ENCODE measurements around the gene AKR1D1. TPM values are rescaled to one million over a fixed set of nuclear protein-coding genes. Genes with fewer than 3 reads are reported as not detected.
"Not testable (repeated sequence)": the region's sequence is repeated elsewhere in the genome, so short reads cannot be mapped to it uniquely, and the experiment has no call there.

The AKR1D1 gene
- total RNA-seq, 2 experiments from 2014 or later = not detected

DNA sequence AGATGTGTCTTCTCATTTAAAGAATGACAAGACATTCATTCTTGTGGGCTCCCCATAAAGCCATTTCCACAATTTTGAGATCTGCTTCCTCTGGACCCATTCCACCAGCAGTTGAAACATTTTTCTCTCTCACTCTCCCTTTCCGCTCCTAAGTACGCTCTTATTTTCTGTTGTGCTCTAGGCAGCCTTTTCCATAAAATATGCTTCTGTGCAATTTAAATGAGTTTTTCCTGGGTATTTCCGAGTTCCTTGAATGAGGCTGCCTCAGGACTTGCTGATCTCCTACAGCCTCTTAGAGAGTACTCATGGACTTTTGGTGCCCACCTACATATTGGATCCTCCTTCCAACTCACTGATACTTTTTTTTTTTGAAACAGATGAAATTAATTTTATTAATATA is 23.6 kb upstream of the AKR1D1 start:
- intact Hi-C loops (cut with micrococcal nuclease; ENCODE audit: unreplicated experiment) = no loop called here
- no peak overlapping the region for H2AFZ ChIP-seq (ENCODE audit: low read length)
- DNase-seq (ENCODE audit: low spot score) = no peak
- no peak overlapping the region for H3K27ac ChIP-seq (ENCODE audit: low read depth, low read length, poor library complexity, severe bottlenecking)
- H4K20me1 ChIP-seq (ENCODE audit: insufficient read depth, low read length) = no peaks in the 10 kb centered on the region
- TF ChIP-seq, protein P1, sequence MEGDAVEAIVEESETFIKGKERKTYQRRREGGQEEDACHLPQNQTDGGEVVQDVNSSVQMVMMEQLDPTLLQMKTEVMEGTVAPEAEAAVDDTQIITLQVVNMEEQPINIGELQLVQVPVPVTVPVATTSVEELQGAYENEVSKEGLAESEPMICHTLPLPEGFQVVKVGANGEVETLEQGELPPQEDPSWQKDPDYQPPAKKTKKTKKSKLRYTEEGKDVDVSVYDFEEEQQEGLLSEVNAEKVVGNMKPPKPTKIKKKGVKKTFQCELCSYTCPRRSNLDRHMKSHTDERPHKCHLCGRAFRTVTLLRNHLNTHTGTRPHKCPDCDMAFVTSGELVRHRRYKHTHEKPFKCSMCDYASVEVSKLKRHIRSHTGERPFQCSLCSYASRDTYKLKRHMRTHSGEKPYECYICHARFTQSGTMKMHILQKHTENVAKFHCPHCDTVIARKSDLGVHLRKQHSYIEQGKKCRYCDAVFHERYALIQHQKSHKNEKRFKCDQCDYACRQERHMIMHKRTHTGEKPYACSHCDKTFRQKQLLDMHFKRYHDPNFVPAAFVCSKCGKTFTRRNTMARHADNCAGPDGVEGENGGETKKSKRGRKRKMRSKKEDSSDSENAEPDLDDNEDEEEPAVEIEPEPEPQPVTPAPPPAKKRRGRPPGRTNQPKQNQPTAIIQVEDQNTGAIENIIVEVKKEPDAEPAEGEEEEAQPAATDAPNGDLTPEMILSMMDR (conservative IDR thresholded peaks at IDR 0.05; ENCODE audit: low read length) = no peak
- TF ChIP-seq EZH2phosphoT487 (IDR thresholded peaks at IDR 0.05; ENCODE audit: borderline replicate concordance, low read depth, low read length) = no peak
- no peaks in the 10 kb centered on the region for H3K9me2 ChIP-seq (ENCODE audit: insufficient read depth, low read length)
- H3K36me3 ChIP-seq (ENCODE audit: insufficient read depth, low read length) = no peaks in the 10 kb centered on the region
- H3K4me3 ChIP-seq (ENCODE audit: low read depth, low read length, poor library complexity, severe bottlenecking) = no peak overlapping the region
- H3K4me2 ChIP-seq (ENCODE audit: low read length) = no peak overlapping the region
- ChIA-PET POLR2A (no interaction called here), CTCF (ENCODE audit: unreplicated experiment) (no interaction called here)
- H3K4me1 ChIP-seq (ENCODE audit: insufficient read depth, low read length, poor library complexity, severe bottlenecking) = no peaks in the 10 kb centered on the region
- no peaks in the 10 kb centered on the region for H3K9me3 ChIP-seq (ENCODE audit: low read length)
- no TSS peak for BruUV-seq (replicated peaks)
- no peaks in the 10 kb centered on the region for H3K79me2 ChIP-seq (ENCODE audit: insufficient read depth, low read depth, low read length)

DNA sequence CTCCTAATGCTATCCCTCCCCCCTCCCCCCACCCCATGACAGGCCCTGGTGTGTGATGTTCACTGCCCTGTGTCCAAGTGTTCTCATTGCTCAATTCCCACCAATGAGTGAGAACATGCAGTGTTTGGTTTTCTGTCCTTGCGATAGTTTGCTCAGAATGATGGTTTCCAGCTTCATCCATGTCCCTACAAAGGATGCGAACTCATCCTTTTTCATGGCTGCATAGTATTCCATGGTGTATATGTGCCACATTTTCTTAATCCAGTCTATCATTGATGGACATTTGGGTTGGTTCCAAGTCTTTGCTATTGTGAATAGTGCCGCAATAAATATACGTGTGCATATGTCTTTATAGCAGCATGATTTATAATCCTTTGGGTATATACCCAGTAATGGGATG is 20.6 kb upstream of the AKR1D1 start:
- H3K36me3 ChIP-seq (ENCODE audit: insufficient read depth, low read length); DNase-seq (ENCODE audit: low spot score); intact Hi-C loops (cut with micrococcal nuclease; ENCODE audit: unreplicated experiment); POLR2A ChIA-PET; H2AFZ ChIP-seq (ENCODE audit: low read length); CTCF ChIA-PET (ENCODE audit: unreplicated experiment); H3K27ac ChIP-seq (ENCODE audit: low read depth, low read length, poor library complexity, severe bottlenecking); BruUV-seq (replicated peaks); H3K9me3 ChIP-seq (ENCODE audit: low read length); H3K4me1 ChIP-seq (ENCODE audit: insufficient read depth, low read length, poor library complexity, severe bottlenecking); H4K20me1 ChIP-seq (ENCODE audit: insufficient read depth, low read length); H3K9me2 ChIP-seq (ENCODE audit: insufficient read depth, low read length); H3K79me2 ChIP-seq (ENCODE audit: insufficient read depth, low read depth, low read length); H3K4me3 ChIP-seq (ENCODE audit: low read depth, low read length, poor library complexity, severe bottlenecking); H3K4me2 ChIP-seq (ENCODE audit: low read length): not testable (repeated sequence)

DNA sequence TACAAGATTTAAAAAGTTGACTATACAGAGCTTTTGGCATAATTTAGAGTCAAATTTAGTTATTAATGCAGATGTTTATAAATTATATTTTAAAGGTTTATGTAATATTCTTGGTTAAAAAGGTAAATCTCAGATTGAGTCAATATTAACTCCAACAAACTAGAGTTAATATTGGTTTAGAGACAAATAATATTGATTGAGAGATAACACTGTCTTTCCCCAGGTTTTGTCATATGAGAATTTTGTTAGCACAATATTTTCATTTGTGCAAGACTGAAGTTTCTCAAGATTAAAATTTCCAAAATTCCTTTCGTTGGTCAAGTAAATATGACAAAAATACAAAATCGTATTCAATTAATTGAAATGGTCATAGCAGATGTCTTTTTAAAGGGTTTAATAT is 12.9 kb upstream of the AKR1D1 start:
- H3K79me2 ChIP-seq (ENCODE audit: insufficient read depth, low read depth, low read length) = no peaks in the 10 kb centered on the region
- H3K9me3 ChIP-seq (ENCODE audit: low read length) = no peaks in the 10 kb centered on the region
- no peak for DNase-seq (ENCODE audit: low spot score)
- H3K4me3 ChIP-seq (ENCODE audit: low read depth, low read length, poor library complexity, severe bottlenecking) = no peak overlapping the region
- H3K4me2 ChIP-seq (ENCODE audit: low read length) = no peak overlapping the region
- H3K4me1 ChIP-seq (ENCODE audit: insufficient read depth, low read length, poor library complexity, severe bottlenecking) = no peaks in the 10 kb centered on the region
- intact Hi-C loops (cut with micrococcal nuclease; ENCODE audit: unreplicated experiment) = no loop called here
- no peaks in the 10 kb centered on the region for H3K36me3 ChIP-seq (ENCODE audit: insufficient read depth, low read length)
- ChIA-PET CTCF (ENCODE audit: unreplicated experiment) (no interaction called here), POLR2A (interaction anchor here (0.5 kb wide), 1 partner anchor 1065 kb away, joined by 3 read pairs; no protein-coding TSS in a partner anchor)
- H3K27ac ChIP-seq (ENCODE audit: low read depth, low read length, poor library complexity, severe bottlenecking) = no peak overlapping the region
- no TSS peak for BruUV-seq (replicated peaks)
- H2AFZ ChIP-seq (ENCODE audit: low read length) = no peak overlapping the region
- H3K9me2 ChIP-seq (ENCODE audit: insufficient read depth, low read length) = no peaks in the 10 kb centered on the region
- TF ChIP-seq EZH2phosphoT487 (IDR thresholded peaks at IDR 0.05; ENCODE audit: borderline replicate concordance, low read depth, low read length) = no peak
- TF ChIP-seq, protein P1 (conservative IDR thresholded peaks at IDR 0.05; ENCODE audit: low read length) = no peak
- H4K20me1 ChIP-seq (ENCODE audit: insufficient read depth, low read length) = no peaks in the 10 kb centered on the region
